Spleen (tissue), 3 donors: Measurements from ENCODE around the gene CCDC87.

Experiments
- POLR2A ChIP-seq, 3 donors: fragments of 450-650 bp; IDR thresholded peaks; one replicate each; pipeline ENCODE4 v1.5.1; 2017; ENCODE audit warnings: antibody characterized with exemption in 3 of 3, mild to moderate bottlenecking in 1 of 3
- POLR2AphosphoS5 ChIP-seq, 3 donors: sonication (generic); formaldehyde crosslinking; IDR thresholded peaks; one replicate each; pipeline ENCODE4 v1.5.1; 2017; ENCODE audit warnings: antibody characterized with exemption in 3 of 3

- TF ChIP-seq POLR2A (IDR thresholded peaks at IDR 0.05) (no peak), POLR2AphosphoS5 (IDR thresholded peaks at IDR 0.05) (no peak)
Measured at GRCh38 chr11:66632952-66633351, 40.1 kb upstream of the CCDC87 start.
